A673 (cell line): ENCODE results near the gene MCM7. TPM values are rescaled to one million over a fixed set of nuclear protein-coding genes. Genes with fewer than 3 reads are reported as not detected.

Experiments
- BruUV-seq: library from RNA; stranded (reverse); fragments of 400-500 nt; replicated peaks from 2 replicates; lab custom pipeline; 2021; lab: Mats Ljungman, UMichigan
- CTCF ChIA-PET: fragments of 300-600 bp; sonication (Branson Sonifier 250); formaldehyde crosslinking; loops from one replicate; lab custom pipeline; 2022; ENCODE audit warnings: antibody characterized with exemption; lab: Charles Lee
- POLR2A ChIA-PET: fragments of 300-600 bp; sonication (Branson Sonifier 250); formaldehyde crosslinking; loops from one replicate; lab custom pipeline; 2022; ENCODE audit warnings: antibody characterized with exemption; ENCODE audit not compliant: low non-redundant PET; lab: Charles Lee
- DNase-seq: peaks from one replicate; pipeline ENCODE4 v3.0.0-alpha.2; 2015; ENCODE audit warnings: low spot score
- H3K27ac ChIP-seq: fragments of 200-600 bp; sonication (generic); 2 replicates; pipeline ENCODE4 v1.5.1; 2016; ENCODE audit warnings: mixed run types, low read depth, mild to moderate bottlenecking, mixed read lengths, antibody characterized with exemption, low read length; ENCODE audit not compliant: poor library complexity, severe bottlenecking
- H3K27me3 ChIP-seq: fragments of 200-600 bp; sonication (generic); replicated peaks from 2 replicates; pipeline ENCODE4 v1.6.1; 2017; ENCODE audit warnings: mixed run types, low read depth, mild to moderate bottlenecking, mixed read lengths, antibody characterized with exemption, low read length; ENCODE audit not compliant: insufficient read depth, poor library complexity
- H3K36me3 ChIP-seq: fragments of 200-600 bp; sonication (generic); 2 replicates; pipeline ENCODE4 v1.6.1; 2016; ENCODE audit warnings: mixed run types, mild to moderate bottlenecking, mixed read lengths, antibody characterized with exemption, low read length; ENCODE audit not compliant: insufficient read depth, poor library complexity, severe bottlenecking
- H3K4me1 ChIP-seq: fragments of 200-600 bp; sonication (generic); 2 replicates; pipeline ENCODE4 v1.6.1; 2017; ENCODE audit warnings: mixed run types, mild to moderate bottlenecking, mixed read lengths, antibody characterized with exemption, low read length; ENCODE audit not compliant: insufficient read depth, poor library complexity, severe bottlenecking
- H3K4me3 ChIP-seq: fragments of 200-600 bp; sonication (generic); 2 replicates; pipeline ENCODE4 v1.5.1; 2016; ENCODE audit warnings: low read depth, mixed run types, mild to moderate bottlenecking, mixed read lengths, low read length; ENCODE audit not compliant: poor library complexity, severe bottlenecking
- H3K9me3 ChIP-seq: fragments of 200-600 bp; sonication (generic); 2 replicates; pipeline ENCODE4 v1.6.1; 2016; ENCODE audit warnings: mixed run types, low read depth, mild to moderate bottlenecking, mixed read lengths, antibody characterized with exemption, low read length; ENCODE audit not compliant: poor library complexity, severe bottlenecking
- EZH2 ChIP-seq: fragments of 200-600 bp; sonication (generic); IDR thresholded peaks from 2 replicates; pipeline ENCODE4 v1.6.1; 2017; ENCODE audit warnings: borderline replicate concordance, low read depth, mild to moderate bottlenecking, mixed read lengths, antibody characterized with exemption, low read length; ENCODE audit not compliant: poor library complexity, severe bottlenecking
- intact Hi-C: fragments of 100-400 bp; cut with micrococcal nuclease; formaldehyde crosslinking; loops from one replicate; pipeline ENCODE4 v1.10.0; 2022; ENCODE audit not compliant: unreplicated experiment
- total RNA-seq: library from RNA; stranded (reverse); gene quantifications from 2 replicates; pipeline ENCODE4 v1.2.3, GENCODE V29; 2021
- TF ChIP-seq, protein P1 (sequence below): fragments of 300-800, 200-600 bp; sonication (generic); conservative IDR thresholded peaks from 2 replicates; pipeline ENCODE4 v1.5.1; 2017; ENCODE audit warnings: low read depth, mild to moderate bottlenecking, antibody characterized with exemption, low read length, moderate library complexity, mixed read lengths

MCM7 gene
- total RNA-seq, 1 experiment from 2014 or later = 399 TPM

DNA sequence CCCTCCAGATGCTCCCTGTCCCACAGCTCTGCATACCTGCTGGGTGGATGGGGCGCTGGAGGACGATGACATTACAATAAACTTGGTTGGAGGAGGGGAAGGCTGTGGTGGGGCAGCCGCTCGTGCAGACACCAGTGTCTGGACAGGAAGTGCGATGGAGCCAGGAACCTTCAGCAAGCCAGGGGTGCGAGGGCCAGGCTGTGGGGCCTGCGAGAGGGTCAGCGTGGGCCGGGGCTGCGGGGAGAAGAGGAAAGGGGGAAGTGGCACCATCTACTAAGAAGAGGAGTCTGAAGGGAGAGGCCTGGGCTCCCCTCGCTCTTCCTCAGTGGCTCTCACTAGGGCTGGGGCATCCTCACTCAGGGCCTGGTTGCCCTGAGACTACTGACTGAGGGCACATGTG lies 6.7 kb upstream of the MCM7 start:
- CTCF ChIA-PET = no interaction called here
- Histone ChIP-seq H3K9me3 (no peaks in the 10 kb centered on the region), H3K27ac (no peak overlapping the region), H3K36me3 (peaks cover 67% of the 10 kb centered on the region), H3K4me3 (no peak overlapping the region), H3K27me3 (no peaks in the 10 kb centered on the region), H3K4me1 (peaks cover under 1% of the 10 kb centered on the region)
- POLR2A ChIA-PET = no interaction called here
- no peak for DNase-seq
- no peak for TF ChIP-seq EZH2
- TF ChIP-seq, protein P1, sequence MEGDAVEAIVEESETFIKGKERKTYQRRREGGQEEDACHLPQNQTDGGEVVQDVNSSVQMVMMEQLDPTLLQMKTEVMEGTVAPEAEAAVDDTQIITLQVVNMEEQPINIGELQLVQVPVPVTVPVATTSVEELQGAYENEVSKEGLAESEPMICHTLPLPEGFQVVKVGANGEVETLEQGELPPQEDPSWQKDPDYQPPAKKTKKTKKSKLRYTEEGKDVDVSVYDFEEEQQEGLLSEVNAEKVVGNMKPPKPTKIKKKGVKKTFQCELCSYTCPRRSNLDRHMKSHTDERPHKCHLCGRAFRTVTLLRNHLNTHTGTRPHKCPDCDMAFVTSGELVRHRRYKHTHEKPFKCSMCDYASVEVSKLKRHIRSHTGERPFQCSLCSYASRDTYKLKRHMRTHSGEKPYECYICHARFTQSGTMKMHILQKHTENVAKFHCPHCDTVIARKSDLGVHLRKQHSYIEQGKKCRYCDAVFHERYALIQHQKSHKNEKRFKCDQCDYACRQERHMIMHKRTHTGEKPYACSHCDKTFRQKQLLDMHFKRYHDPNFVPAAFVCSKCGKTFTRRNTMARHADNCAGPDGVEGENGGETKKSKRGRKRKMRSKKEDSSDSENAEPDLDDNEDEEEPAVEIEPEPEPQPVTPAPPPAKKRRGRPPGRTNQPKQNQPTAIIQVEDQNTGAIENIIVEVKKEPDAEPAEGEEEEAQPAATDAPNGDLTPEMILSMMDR = no peak
- intact Hi-C loops = no loop called here
- BruUV-seq = no TSS peak

DNA sequence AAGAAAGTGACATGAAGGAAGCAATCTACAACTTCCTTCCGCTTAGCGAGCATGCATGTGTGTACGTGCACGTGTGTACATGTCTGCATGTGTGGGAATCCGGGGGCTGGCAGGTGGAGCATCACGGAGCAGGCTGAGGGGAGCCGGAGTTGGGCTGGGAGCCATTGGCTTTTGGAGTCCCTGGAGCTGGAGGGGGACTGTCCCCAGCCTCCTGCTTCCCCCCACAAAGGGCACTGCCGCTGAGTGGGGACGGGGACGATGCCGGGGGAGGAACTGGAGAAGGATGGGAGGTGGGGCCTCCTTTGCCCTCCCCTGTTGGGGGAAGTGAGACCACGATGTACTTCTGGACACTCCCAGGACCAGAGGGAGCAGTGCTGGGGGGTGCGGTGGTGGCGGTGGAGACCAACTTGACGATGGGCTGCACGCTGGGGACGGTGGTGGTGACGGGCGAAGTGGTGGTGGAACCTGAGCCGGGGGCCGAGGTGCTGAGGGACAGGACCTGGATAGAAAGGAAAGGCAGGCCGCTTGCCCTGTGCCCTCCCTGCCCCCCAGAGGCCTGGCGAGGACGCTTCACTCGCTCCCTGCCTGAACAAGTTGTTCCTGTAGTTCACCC lies 6.0 kb upstream of the MCM7 start:
- Histone ChIP-seq H3K4me1 (peaks cover 8% of the 10 kb centered on the region), H3K4me3 (no peak overlapping the region), H3K9me3 (no peaks in the 10 kb centered on the region), H3K27me3 (no peaks in the 10 kb centered on the region), H3K27ac (no peak overlapping the region), H3K36me3 (peaks cover 66% of the 10 kb centered on the region)
- ChIA-PET POLR2A (no interaction called here), CTCF (no interaction called here)
- intact Hi-C loops = no loop called here
- no peak for DNase-seq
- TSS peak; percentile 94 for BruUV-seq
- TF ChIP-seq, protein P1 = no peak
- no peak for TF ChIP-seq EZH2

DNA sequence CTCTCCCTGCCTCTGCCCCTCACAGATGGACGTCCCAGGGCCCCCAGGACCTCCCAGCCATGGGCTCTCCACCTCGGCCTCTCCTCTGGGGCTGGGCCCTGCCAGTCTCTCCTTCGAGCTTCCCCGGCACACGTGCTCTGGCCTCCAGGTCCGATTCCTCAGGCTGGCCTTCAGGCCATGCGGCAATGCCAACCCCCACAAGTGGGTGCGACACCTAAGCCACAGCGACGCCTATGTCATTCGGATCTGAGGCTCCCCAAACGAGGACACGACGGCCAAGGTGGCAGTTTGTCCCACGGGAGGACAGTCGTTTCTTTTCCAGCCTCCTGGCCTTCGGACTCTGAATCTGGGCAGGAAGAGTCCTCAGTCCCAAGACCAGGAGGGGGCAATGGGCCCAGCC lies 5.4 kb upstream of the MCM7 start:
- TF ChIP-seq, protein P1 = no peak
- no peak for TF ChIP-seq EZH2
- no peaks in the 10 kb centered on the region for H3K9me3 ChIP-seq
- intact Hi-C loops = no loop called here
- H3K27me3 ChIP-seq = no peaks in the 10 kb centered on the region
- no peak overlapping the region for H3K4me3 ChIP-seq
- no peak for DNase-seq
- peaks cover 8% of the 10 kb centered on the region for H3K4me1 ChIP-seq
- CTCF ChIA-PET = no interaction called here
- H3K27ac ChIP-seq = no peak overlapping the region
- H3K36me3 ChIP-seq = peaks cover 60% of the 10 kb centered on the region
- no TSS peak for BruUV-seq
- POLR2A ChIA-PET = no interaction called here
